Stimulated activated CD8-positive, alpha-beta memory T cell treated with anti-CD3 and anti-CD28 coated beads, Interleukin-7, amount 100 ng/mL, for 24 hours (primary cell): Measurements from ENCODE around the gene RAMP3.
A peak's percentile ranks its signal among the peaks of the same experiment; 100 is the strongest.
"Not testable (repeated sequence)": the region's sequence is repeated elsewhere in the genome, so short reads cannot be mapped to it uniquely, and the experiment has no call there.

Source experiments
- DNase-seq: peaks from one replicate; pipeline ENCODE4 v3.0.0-alpha.2; 2020; ENCODE audit warnings: low read depth

RAMP3 gene, protein sequence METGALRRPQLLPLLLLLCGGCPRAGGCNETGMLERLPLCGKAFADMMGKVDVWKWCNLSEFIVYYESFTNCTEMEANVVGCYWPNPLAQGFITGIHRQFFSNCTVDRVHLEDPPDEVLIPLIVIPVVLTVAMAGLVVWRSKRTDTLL

DNA sequence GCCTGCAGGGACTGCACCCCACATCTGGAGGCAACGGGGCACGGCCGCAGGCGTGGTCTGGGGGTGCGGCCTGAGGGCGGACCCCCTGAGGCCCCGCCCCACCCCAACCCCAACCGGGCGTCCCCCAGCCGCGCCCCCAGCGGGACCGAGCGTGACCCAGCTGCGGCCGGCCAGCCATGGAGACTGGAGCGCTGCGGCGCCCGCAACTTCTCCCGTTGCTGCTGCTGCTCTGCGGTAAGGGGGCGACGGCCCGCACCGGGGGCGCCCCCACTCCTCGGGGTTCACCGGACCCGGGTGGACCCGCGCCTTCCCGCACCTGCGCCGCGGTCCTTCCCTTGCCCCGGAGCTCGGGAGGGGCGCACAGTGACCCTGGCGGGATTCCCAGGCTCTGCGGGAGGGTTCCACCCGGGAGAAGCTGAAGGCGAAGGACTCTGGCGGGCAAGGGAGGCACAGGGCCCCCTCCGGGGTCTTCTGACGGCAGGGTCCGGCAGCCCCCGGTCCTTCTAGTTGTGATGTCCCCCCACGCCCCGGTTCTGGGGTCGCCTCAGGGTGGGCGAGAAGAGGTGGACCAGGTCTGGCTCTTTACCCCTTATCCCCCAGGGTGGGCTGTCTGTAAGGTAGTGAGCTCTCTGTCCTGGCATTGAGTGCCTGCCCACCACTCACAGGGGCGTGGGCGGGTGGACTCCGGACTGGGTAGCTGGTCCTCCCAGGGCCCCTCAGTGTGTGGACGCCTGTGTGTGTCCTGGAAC is at the start of gene RAMP3:
RAMP3 (plus strand) TSS at position 139 of the 749 bp plus-strand sequence; CDS start at position 177, 38 bp downstream.
- DNase-seq, result no peak

DNA sequence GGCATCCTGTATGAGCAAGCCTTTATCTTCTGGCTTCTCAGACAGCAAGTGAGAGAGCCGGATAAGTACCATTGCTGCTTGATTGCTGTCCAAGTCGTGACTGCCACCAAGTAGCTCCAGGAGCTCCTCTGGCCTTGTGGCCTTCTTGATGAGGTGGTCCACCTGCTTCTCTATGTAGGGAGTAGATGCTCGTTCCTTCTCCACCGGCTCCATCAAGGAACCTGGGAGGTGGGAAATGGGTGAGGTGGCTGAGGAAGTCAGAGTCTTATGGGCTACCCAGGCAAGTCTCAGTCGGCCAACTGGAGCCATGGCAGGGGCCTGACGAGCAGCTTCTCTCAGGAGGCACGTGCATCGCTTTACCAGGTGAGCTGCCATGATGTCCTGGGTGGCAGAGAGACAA is 48.7 kb upstream of the RAMP3 start:
- DNase-seq, result no peak

- peak; percentile 88 for DNase-seq
These were observed 46.0 kb upstream of the RAMP3 start, which contains the start of gene TBRG4 for GRCh38 chr7:45111298-45112223. Gene TBRG4 (minus strand): TSS chr7:45111697. CDS start chr7:45109237, 2,460 bp downstream.

DNA sequence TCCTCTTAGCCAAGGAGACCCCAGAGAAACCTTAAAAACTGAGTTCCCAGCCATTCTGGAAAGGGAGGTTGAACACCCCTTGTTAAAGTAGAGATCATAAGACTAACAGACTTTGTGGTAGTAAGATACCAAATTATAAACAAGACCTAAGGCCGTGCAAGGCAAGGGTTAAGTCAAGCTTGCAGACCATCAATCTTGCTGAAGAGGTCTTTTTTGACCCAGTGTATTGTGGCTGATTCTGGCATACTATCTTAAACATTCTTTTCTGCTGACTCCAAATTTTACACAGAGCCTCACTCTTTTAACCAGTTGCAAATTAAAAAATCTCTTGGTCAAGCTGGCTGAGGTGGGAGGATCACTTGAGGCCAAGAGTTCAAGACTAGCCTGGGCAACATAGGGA is 44.9 kb upstream of the RAMP3 start:
- DNase-seq, result no peak

DNA sequence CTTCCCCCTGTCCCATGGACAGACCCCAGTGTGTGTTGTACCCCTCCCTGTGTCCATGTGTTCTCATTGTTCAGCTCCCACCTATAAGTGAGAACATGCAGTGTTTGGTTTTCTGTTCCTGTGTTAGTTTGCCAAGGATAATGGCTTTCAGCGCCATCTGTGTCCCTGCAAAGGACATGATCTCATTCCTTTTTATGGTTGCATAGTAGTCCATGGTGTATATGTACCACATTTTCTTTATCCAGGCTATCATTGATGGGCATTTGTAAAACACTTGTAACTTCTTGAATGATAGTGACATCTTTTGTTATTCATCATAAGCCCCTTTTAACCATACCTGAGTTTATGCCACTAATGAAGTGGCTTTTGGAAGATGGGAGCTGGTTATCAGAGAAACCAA is 43.3 kb upstream of the RAMP3 start:
- not testable (repeated sequence) for DNase-seq

DNA sequence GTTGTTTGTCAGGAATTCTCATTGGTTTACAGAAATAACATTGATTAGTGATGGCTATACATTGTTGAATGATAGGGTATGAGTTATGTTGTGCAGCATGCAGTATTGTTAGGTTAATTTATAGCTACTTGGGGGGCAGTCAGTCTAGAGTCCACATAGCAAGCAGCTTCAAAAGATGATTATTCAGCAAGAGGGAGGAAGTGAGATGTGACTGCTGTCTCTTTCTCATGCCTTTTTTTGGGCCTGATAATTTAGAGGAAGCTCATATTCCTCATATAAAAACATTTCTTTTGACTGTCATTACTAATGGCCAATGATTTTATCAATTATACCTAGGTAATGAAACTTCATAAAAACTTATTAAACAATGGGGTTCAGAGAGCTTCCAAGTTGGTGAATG is 42.7 kb upstream of the RAMP3 start:
- no peak for DNase-seq

DNA sequence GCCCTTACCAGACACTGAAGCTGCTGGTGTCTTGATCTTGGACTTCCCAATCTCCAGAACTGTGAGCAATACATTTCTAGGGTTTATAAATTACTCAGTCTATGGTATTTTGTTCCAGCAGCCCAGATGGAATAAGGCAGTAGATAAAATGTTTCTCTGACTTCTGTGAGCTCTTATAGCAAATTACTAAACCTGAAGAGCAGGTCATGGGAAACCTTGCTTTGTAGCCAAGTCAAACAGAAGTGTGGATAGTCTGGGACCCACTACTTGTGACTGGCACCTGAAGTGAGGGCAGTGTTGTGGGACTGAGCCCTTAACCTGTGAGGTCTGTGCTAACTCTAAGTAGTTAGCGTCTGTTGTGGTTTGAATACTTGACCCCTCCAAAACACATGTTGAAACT is 41.5 kb upstream of the RAMP3 start:
- no peak for DNase-seq

GRCh38 chr7:45117582-45117981 is 40.0 kb upstream of the RAMP3 start:
- no peak for DNase-seq

DNA sequence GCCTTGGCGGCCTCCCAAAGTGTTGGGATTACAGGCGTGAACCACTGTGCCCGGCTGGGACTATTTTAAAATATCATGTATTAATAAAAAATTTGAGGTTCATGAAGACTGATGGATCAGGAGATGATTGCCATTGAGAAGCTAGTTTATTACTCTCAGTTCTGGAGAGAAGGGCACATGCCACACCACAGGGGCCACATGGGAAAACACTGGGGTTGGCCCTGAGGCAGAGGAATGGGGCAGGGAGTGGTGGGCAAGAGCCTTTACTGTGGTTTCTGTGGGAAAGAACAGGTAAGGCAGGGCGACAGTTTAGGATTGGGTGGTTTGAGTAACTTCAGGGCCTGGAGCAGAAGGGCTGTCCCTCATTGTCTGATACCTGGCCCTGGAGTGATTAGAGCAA is 39.3 kb upstream of the RAMP3 start:
- DNase-seq, result no peak

GRCh38 chr7:45118889-45119331 is 38.7 kb upstream of the RAMP3 start:
- no peak for DNase-seq

DNA sequence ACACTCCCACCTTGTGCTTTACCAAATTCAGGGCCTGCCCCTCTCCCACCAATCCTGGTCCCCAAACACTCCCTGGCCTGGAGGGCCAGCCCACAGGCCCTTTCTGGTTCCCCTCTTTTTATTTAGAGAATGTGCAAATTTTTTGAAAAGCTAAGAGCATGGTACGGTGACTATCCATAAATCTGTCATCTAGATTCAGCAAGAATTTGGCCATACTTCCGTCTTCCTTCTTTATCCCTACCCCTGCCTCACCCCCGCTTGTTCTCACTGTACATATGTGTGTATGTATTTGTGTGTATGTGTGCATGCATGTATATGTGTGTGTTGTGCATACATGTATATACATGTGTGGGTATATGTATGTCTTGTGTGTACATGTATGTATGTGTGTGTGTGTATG is 38.0 kb upstream of the RAMP3 start:
- DNase-seq, result no peak

DNA sequence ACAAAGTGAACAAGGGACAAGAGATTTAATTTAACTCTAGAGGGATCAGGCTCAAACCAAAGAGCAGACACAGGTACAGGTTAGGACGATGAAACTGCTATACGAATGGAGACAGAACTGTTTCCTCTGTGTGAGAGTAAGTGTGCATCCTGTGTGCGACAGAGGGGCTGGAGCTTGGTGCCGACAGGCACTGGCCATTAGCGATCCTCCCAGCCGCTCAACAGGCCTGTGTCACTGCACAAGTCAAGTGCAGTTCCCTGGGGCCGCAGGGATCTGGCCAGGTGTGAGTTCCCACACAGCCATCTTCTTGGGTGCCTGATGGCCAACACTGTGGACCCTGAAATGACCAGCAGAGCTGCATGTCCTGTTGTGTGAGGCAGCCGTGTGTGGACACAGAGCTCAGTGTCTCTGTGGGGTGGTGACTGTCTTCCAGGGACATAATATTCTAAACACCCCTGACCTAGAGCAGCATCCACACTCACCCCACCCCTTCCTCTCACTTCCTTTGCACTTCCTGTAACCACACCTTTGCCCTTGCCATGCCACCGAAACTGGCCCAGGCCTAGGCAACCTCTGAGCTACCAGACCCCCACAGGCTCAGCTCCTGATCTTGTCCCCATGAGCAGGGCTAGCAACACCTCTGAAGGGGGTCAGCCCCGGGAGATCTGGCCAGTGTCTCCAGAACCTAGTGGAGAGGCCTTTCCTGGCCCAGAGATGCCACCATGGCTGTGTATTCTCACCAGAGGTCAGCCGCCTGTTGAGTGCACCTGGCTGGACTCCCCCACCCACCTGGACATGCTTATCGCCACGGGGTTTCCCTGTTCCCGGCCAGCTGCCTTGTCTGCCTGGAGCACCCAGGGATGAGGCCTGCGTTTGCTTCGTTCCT is 34.4 kb upstream of the RAMP3 start:
- no peak for DNase-seq

GRCh38 chr7:45123913-45124710 is 33.5 kb upstream of the RAMP3 start:
- no peak for DNase-seq

DNA sequence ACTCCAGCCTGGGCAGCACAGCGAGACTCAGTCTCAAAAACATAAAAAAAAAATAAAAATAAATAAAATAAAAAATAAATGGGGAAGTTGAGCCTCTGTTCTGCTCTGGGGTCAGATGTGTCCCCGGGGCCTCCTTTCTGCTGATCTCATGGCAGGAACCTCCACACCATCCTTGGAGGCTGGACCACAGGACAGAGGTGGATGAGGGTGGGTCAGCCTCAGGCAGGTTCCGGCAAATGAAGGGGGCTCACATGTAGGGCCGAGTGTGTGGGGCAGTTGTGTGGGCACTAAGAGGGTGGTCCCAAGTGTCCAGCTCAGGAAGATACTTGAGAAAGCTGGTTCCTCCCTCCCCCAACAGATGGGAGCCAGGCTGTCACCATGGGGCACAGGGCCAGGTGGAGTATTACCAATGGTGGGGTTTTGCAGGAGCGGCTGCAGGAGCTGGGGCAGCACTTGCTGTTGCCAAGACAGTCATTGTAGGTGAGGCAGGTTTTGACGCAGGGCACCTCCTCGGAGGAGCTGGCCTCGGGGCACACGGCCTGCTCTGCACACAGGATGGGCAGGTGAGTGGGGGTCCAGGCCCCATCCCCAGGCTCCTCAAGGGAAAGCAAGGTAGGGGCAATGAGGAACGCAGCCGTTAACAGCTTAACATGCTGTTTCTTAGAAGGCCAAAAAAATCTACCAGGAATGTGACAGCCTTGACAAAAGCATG is 32.2 kb upstream of the RAMP3 start:
- DNase-seq, result no peak

DNA sequence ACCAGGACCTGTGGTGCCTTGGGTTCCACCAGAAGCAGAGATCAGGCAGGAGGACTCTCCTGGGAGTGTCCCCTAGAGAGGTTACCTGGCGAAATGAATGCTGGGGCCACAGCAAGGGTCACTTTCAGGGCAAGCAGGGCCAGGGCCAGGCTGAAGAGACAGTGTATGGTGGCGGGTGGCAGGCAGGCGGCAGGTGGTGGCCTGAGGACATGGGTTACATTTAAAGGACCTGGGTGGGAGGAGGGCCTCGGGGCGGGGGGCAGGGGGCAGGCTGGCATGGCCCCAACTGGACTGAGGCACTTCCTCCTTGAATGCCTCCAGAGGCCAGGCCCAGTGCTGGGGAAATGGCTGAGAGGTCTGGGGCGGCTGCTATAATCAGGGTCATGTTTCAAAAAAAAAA is 31.4 kb upstream of the RAMP3 start:
- DNase-seq, result no peak

DNA sequence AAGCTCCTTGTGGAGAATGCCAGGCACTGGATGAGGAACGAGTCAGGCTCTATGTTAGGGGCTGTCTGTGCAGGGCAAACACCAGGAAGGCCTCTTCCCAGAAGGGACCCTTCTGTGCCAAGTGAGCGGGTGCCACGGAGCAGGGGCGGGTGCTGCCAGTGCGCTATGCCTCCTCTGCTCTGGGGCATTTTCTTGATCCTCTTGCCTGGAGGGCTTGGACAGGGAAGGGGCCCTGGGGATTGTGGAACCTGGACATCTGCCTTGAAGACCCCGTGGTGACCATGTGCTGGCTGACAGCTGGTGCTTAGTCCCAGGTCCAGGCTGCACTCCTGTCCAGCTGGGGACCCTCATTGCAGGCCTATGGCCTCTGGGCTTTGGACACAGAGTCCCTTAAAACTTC is 30.7 kb upstream of the RAMP3 start:
- DNase-seq, result no peak

GRCh38 chr7:45129181-45129800 is 28.3 kb upstream of the RAMP3 start:
- DNase-seq, result no peak

DNA sequence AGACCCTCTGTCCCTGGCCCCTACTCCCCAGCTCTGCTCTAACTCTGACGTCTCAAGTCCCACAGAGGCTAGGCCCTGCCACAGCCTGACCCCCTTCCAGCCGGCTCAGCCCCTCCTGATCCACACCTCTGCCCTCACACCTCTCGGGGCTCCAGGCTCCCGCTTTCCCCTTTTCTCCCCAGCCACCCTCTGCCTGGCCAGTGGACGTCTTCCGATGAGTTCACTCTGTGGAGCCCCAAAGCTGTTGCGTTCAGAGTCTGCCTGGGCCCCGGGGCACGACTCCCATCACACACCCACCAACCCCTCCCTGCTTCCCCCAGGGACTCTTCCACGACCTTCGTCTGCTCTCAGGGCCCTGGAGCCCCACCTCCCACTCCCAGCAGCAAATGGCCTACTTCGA is 27.7 kb upstream of the RAMP3 start:
- DNase-seq, result no peak

- no peak for DNase-seq
These were observed 26.7 kb upstream of the RAMP3 start for GRCh38 chr7:45130910-45131309.

DNA sequence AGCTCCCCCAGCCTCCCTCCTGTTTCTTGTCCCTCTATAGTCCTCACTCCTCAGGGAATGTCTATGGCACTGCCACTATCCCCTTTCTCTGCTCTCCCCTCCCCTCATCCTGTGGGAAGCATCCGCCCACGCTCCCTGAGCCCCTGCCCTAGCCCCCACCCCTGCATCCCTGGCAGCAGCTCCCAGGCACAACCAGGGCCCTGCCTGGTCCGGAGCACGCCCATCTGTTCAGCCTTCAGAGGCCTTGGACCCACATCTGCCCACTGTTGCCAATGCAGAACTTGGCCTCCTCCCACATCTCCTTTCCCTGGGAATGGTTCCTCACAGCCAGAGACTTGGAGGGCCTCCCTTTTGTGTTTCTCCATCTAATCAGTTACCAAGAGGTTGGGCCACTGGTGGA is 25.7 kb upstream of the RAMP3 start:
- DNase-seq, result no peak
